Measurements from ENCODE around the gene TMEM196.

TMEM196 gene

GRCh38 chr7:19772841-19773760 is at the start of gene TMEM196:
Gene TMEM196, minus strand, starts transcription at chr7:19773617. Its CDS starts 921 bp downstream, at chr7:19772696.
- DNase-seq: peak; percentile 64

- DNase-seq: no peak
These were observed 42.7 kb upstream of the TMEM196 start for GRCh38 chr7:19816128-19816527.

GRCh38 chr7:19815546-19815945 is 42.1 kb upstream of the TMEM196 start:
- DNase-seq: no peak

- DNase-seq: no peak
These were observed 41.4 kb upstream of the TMEM196 start for GRCh38 chr7:19814776-19815175.

- no peak for DNase-seq
These were observed 38.0 kb upstream of the TMEM196 start for GRCh38 chr7:19811386-19811785.

- no peak for DNase-seq
These were observed 25.6 kb upstream of the TMEM196 start for GRCh38 chr7:19798986-19799385.

- no peak for DNase-seq
These were observed 10.1 kb upstream of the TMEM196 start for GRCh38 chr7:19783541-19783940.

- no peak for DNase-seq
These were observed 3.6 kb upstream of the TMEM196 start for GRCh38 chr7:19776981-19777380.

GRCh38 chr7:19775578-19775977 is 2.2 kb upstream of the TMEM196 start:
- DNase-seq: no peak

GRCh38 chr7:19772306-19772705 is 1.1 kb downstream of the TMEM196 start:
- DNase-seq: peak; percentile 41

GRCh38 chr7:19762631-19763030 is 10.8 kb downstream of the TMEM196 start:
- DNase-seq: no peak

GRCh38 chr7:19754521-19755116 is 18.8 kb downstream of the TMEM196 start:
- peak; percentile 34 for DNase-seq

GRCh38 chr7:19752020-19752419 is 21.4 kb downstream of the TMEM196 start:
- no peak for DNase-seq

GRCh38 chr7:19749658-19750057 is 23.8 kb downstream of the TMEM196 start:
- DNase-seq: no peak

- DNase-seq: peak; percentile 64
These were observed 25.6 kb downstream of the TMEM196 start for GRCh38 chr7:19747740-19748339.

GRCh38 chr7:19744075-19744474 is 29.3 kb downstream of the TMEM196 start:
- no peak for DNase-seq

- DNase-seq: no peak
These were observed 44.7 kb downstream of the TMEM196 start for GRCh38 chr7:19728716-19729115.

GRCh38 chr7:19725770-19726169 is 47.6 kb downstream of the TMEM196 start:
- DNase-seq: no peak

GRCh38 chr7:19715499-19715898 is 57.9 kb downstream of the TMEM196 start:
- no peak for DNase-seq

- DNase-seq: peak; percentile 13
These were observed 59.7 kb downstream of the TMEM196 start for GRCh38 chr7:19713676-19714075.

GRCh38 chr7:19709249-19709578 is 64.2 kb downstream of the TMEM196 start:
- DNase-seq: no peak

GRCh38 chr7:19708397-19709248 is 64.8 kb downstream of the TMEM196 start, which contains the start of gene POLR1F:
Gene POLR1F, minus strand, starts transcription at chr7:19709037. Its CDS starts 21 bp downstream, at chr7:19709016.
- DNase-seq: peak; percentile 94

GRCh38 chr7:19707240-19707639 is 66.2 kb downstream of the TMEM196 start:
- DNase-seq: no peak

Measured in DMS79 treated with DMSO at 0.1 percent for 48 hours (cell line).